Measurements from ENCODE around the gene CDH16.
"Not testable (repeated sequence)": the region's sequence is repeated elsewhere in the genome, so short reads cannot be mapped to it uniquely, and the experiment has no call there.

CDH16 gene

DNA sequence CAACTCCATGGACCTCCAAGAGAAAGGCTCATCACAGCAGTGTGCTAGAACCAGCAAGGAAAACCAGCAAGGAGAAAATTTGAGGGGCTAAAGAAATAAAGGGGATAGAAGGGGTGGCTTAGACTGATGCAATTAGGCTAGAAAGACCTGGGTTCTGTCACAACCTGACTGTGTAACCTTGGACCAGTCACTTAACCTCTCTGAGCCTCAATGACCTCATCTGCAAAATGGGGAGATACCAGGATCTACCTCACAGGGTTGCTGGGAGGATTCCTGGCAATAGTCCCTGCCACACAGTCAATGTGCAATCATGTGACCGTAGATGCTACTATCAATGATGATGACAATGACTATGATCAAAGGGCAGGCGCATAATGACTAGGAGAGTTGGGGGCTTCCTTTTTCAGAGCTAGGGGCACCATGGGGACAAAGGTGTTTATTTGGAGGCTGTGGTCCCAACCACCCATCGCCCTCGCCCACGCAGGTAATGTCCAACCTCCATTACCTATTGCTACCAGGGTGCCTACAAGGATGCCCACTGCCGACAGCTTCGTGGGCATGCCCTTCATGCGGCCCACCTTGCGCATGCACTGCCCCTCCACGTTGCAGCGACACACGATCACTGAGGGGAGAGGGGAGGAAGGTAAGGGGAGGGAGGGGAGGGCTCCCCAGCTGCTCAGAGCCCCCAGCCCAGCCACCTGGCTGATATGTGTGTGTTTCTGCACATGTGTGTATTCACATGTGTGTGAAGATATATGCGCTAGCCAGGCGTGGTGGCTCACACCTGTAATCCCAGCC is 9.7 kb downstream of the CDH16 start:
- DNase-seq (ENCODE audit: low read depth in 2 of 2), result no peak

DNA sequence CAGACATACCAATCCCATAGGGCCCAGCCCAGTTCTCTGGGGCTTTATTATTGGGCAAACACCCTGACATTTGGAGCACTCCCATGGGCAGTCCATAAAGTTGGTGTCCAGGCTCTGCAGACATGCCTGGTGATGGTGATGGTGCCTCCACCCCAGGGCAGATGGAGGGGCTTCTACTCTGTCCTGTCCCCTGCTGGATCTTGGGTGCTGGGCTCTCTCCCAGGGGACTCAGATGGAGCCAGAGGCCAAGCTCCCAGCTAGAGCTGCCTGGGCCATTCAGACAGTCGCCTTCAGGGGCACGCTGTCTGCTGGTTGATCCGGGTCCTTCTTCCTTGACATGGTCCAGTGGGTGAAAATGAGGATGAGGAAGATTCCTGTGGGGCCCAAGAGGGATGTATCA is 10.6 kb downstream of the CDH16 start:
- no peak for DNase-seq (ENCODE audit: low read depth in 2 of 2)

DNA sequence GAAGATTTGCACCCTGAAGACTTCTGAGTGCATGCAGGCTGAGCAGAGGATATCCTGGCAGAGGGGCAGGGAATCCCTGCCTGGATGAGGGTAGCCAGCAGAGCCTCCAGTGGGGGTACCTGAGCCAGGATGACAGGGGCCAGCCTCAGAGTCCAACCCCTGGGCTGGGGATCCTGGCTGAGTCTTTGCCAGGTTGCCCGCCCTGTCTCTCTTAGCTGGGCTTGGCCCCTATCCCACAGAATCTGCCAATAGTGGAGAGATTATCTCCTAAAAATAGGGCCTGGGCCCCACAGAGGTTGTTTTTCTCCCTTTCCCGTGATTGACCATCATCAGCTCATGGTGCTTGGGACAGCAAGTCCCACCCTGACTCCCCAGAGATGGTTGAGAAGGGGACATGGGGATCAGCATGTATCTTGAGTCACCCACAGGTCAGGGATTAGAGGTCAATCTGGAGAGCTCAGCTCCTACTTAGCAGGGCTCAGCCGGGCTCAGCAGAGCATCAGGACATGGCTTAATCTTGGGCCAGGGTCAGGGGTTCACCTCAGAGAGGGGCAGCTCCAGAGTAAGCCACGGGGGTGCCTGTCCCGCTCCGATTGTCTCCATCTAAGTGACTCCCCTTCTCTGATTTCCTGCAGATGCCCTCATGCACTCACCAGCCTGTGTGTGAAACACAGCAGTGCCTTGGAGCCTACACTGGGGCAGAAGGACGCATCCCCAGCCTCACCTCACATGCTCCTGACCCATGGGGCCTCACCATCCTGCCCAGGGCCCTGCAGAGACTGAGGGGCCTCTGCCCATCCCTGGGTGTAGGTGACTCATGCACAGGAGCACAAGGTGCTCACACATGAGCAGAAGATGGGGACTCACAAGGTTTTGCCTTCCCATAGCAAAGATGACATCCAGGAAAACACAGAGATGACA is 11.5 kb downstream of the CDH16 start:
- DNase-seq (ENCODE audit: low read depth in 2 of 2), result no peak

GRCh38 chr16:66905633-66906539 is 12.8 kb downstream of the CDH16 start:
- DNase-seq (ENCODE audit: low read depth in 2 of 2), result no peak

- no peak for DNase-seq (ENCODE audit: low read depth in 2 of 2)
These were observed 13.6 kb downstream of the CDH16 start for GRCh38 chr16:66904846-66905632.

DNA sequence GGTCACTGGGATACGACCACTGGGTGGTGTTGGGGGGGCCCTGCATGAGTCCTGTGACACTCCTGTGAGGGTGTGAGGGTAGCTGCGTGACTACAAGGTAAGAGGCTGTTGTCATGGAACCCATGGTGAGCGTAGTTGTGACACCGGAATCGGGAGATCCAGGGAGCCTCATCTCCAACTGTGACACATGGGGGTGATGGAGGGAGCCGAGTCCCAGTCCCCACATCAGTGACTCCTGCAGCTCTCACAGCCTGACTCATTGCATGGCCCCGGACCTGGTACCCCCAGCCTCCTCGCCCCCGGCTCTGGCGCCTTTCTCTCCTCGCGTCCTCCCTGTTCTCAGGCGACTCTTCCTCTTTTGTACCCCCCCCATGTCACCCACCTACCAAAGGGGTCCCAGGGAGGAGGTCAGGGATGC is 14.2 kb downstream of the CDH16 start:
- DNase-seq (ENCODE audit: low read depth in 2 of 2), result no peak

DNA sequence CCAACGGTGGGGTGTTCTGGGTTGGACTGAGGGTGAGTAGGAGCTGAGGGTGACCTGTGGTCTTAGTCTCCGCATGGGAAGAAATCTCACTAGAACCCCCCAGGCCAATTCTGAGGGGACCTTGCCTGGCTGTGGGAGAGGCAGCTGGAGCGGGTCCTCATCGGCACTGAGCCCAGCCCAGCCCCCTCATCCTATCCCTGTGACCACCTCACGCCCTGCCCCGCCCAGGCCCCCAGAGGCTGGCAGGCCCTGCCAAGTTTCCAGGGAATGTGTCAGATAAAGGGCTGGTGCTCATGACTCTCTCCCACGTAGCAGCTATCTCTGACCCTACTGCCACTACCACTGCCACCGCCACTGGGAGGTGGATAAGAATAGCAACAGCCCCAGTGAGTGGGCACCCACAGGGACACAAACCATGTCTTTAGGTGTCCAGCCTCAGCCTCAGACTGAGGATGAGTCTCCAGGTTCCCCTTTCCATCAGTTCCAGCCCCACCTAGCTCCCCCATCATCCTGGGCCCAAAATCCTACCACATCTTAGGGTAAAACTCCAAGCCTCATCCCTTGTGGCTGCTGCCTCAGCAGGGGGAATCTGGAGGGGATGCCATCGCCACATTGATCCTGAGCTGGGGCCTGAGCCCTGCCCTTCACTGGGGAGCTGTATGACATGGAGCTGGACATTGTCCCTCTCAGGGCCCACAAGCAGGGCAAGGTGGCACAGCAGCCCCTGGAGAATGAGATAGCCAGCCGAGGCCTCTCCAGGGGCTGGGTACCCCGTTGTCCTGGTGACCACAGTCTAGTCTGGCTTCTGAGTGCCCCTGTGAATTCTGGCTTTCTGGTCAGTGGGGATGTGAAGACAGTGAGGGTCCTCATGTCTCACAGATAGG is 14.9 kb downstream of the CDH16 start:
- no peak for DNase-seq (ENCODE audit: low read depth in 2 of 2)

DNA sequence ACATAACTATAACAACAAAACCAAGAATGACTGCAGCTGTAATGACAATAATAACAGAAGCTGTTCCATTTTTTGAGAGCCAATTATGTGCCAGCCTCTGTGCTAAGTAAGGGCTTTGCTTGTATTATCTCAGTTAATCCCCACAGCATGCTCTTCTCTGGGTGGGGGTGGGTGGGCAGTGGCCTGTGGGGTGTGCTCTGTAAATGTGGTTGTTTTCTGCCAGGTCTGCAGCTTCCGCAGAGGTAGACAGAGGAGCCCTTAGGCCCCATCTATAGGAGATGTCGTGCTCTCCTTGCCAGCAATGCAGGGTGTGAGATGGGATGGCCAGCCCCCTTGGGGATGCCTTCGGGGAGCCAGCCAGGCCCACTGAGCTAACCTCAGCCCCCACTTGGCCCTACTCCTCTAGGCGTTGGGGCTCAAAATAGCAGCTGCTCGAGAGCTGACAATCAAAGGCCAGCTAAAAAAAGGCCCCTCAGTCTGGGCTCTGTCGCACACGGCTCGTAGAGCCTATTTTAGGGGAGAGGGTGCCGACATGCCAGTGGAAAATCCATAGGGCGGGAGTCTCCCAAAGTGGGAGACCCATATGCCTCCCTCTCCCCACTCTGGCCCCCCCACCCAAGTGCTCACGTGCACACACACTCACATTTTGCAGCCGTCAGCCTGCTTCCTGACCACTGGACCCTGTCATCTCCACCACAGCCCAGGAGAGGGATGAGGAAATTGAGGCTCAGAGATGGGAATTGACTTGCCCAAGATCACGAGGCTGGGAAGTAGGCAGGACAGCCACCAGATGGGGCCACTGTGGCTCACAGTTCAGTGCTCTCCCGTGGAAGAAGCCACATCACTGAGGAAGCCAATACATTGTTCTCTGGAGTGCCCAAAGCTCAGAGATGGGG is 15.8 kb downstream of the CDH16 start:
- DNase-seq (ENCODE audit: low read depth in 2 of 2), result no peak

DNA sequence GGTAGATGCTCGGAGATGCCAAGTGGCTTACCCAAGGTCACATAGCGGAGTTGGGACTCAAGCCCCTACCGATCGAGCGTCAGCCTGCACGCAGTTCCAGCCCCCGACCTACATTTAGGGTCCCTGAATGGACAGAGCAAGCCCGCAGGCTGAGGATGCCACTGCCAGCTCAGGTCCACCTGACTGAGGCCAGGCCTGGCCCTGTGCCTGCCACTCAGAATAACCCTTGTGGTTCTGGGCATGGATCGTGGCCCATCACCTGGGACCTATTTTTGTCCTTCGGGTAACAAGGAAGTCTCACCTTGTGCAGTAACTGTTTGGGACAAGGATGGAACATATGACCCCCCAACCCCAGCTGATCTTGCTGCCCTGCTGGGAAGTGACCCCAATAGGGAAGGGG is 17.1 kb downstream of the CDH16 start:
- no peak for DNase-seq (ENCODE audit: low read depth in 2 of 2)

DNA sequence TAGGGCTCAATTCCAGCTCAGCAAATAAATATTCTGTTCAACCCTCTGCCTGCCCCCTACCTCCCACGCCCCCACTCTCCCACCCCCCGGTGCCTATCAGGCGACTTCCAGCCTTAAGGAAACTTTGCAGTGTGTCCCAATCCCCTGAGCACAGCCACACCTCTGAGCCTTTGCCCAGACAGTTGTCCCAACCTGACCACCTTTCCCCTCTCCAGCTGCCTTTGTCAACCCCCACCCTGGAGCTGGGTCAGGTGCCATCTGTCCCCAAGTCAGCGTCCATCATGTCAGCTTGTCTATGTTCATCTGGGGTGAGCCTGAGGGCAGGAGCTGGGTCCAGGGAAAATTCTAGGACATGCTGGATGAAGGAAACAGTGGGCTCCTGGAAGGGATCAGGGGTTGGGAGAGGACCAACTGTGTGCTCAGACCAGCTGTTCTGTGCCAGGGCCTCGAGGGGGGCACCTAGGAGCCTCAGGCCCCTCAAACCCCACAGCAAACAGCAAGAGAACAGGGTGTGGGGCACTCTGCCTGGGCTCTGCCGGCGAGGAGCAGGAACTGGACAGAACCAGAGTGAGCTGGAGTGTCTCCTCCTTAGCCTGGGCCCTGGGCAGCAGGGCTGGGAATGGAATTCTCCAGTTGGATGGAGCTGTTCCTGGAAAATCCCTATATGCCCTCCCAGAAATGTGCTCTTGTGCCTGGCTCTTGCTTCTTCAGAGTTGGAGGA is 17.8 kb downstream of the CDH16 start:
- no peak for DNase-seq (ENCODE audit: low read depth in 2 of 2)

- DNase-seq (ENCODE audit: low read depth in 2 of 2), result no peak
These were observed 18.6 kb downstream of the CDH16 start for GRCh38 chr16:66899945-66900710.

- DNase-seq (ENCODE audit: low read depth in 2 of 2), result no peak
These were observed 19.3 kb downstream of the CDH16 start for GRCh38 chr16:66899310-66899944.

DNA sequence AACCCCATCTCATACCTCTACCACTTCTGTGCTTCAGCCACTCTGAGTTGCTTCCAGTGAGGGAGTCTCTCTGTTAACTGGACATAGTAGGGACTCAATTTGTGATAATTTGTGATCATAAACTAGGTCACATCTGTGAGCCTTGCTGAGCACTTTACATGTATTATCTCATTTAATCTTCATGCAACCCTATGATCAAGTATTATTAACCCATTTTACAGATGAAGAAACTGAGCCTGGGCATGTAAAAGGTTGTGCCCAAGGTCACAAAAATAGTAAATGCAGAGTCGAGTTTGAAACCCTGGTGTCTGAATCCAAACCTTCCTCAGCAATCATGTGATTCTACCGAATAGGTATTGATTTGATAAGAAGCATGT is 19.8 kb downstream of the CDH16 start:
- no peak for DNase-seq (ENCODE audit: low read depth in 2 of 2)

GRCh38 chr16:66898207-66898606 is 20.5 kb downstream of the CDH16 start:
- no peak for DNase-seq (ENCODE audit: low read depth in 2 of 2)

- DNase-seq (ENCODE audit: low read depth in 2 of 2), result not testable (repeated sequence)
These were observed 22.0 kb downstream of the CDH16 start for GRCh38 chr16:66896682-66897081.

DNA sequence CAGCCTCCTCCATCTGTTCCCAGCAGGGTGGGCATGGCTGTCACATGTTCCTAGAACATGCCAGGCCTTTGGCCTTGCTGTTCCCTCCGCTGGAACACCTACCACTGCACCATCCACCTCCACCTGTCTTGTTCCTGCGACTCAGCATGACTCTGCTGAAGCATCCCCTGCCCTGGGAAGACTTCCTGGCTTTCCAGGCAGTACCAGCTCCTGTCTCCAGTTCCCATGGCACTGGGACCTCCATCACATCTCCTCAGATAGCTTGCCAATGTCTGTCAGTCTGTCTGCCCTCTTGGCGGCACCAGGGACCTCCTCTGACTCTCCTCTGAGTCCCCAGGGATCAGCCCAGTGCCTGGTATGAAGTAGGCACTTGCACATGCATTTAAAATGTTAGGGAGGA is 22.7 kb downstream of the CDH16 start:
- no peak for DNase-seq (ENCODE audit: low read depth in 2 of 2)

DNA sequence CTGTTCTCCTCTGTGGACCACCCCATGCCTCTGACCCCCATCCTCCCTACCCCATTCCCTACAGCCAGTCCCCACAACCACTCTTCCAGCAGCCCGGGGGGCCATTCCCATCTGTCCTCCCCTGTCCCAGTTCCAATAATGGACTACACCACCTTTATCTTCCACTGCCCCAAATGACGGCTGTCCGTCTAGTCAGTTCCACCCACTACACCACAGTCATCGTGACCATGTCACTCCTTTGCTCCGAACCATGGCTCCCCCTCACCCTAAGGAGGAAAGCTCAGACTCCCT is 23.1 kb downstream of the CDH16 start:
- no peak for DNase-seq (ENCODE audit: low read depth in 2 of 2)
